ENCODE measurements around the gene GNAL.

The GNAL gene

DNA sequence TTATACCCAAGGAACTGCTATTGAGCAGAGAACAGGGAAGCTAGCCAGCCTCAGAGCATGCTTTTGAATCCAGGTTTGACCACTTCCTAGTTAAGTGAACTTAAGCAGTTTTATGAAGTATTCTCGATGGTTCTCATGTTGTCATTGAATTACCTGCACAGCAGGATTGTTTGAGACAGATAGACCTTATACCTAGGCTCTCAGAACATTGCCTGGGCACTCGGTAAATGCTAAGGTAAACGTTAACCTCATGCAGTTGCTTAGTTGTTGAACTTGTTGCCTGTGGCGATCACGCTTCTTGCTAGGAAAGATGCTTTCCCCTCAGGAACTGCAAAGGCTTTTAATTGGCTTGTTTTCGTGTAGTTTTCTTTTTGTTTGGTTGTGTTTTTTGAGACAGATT lies 128.2 kb downstream of the GNAL start:
- DNase-seq: no peak

- no peak for DNase-seq
Observed at GRCh38 chr18:11818486-11819203, 129.6 kb downstream of the GNAL start.

DNA sequence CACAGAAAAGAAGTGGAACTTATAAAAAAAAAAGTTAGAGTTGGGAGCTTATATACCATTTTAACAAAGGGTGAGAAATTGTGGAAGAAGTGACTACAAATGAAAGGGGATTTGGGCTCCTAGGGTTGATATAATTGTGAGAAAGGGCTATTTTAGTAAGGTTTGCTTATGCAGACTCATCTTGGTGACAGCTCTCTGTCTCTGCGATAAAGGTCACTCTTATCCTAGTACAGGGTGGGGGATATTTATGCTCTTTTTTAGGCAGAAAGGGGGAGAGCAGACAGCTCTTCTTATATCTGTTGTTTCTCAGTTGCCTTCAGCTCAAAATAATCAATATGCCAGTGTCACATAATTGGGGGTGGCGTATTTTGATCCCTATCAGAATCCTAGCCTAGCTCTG lies 130.9 kb downstream of the GNAL start:
- DNase-seq: no peak

DNA sequence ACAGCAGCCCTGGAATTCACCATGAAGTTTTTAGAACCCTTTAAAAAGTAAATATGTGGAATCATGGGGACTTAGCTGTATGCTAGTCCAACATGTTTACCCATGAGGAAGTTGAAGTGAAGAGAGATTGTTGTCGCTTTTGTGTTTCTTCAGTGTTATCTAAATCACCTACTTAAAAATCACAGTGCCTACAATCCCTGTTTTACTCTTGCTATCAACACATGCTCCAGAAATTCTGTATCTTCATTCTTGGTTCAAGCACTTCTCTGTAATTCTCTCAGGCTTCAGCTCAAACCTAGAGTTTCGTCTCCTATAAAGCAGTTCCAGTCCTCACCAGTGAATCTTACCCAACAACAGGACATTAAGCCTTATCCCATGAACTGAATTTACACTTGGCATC lies 131.6 kb downstream of the GNAL start:
- DNase-seq: no peak

- DNase-seq: no peak
Observed at GRCh38 chr18:11821208-11821607, 132.1 kb downstream of the GNAL start.

- no peak for DNase-seq
Observed at GRCh38 chr18:11821643-11822237, 132.7 kb downstream of the GNAL start.

GRCh38 chr18:11823545-11823944 lies 134.5 kb downstream of the GNAL start:
- DNase-seq: no peak

GRCh38 chr18:11826836-11827235 lies 137.8 kb downstream of the GNAL start:
- no peak for DNase-seq

- DNase-seq: no peak
Observed at GRCh38 chr18:11828786-11829432, 139.8 kb downstream of the GNAL start.

- DNase-seq: no peak
Observed at GRCh38 chr18:11830585-11830984, 141.5 kb downstream of the GNAL start.

DNA sequence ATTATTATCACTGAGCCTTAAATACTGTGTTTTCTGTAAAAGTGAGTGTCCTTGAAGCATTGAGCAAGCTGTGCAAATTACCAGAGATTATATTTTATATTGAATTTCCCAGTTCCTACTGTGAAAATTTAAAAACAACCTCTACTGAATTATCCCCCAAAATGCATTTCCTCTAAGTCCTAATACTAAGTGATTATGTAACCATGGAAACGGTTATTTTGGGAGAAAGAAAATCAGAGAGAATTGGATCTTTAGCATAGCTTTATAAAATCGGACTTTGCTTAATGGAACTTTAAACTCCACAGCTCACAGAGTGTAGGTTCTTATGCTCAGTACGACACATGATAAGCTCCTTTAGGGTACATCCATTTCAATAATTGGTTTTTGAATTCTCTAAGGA lies 142.9 kb downstream of the GNAL start:
- DNase-seq: no peak

DNA sequence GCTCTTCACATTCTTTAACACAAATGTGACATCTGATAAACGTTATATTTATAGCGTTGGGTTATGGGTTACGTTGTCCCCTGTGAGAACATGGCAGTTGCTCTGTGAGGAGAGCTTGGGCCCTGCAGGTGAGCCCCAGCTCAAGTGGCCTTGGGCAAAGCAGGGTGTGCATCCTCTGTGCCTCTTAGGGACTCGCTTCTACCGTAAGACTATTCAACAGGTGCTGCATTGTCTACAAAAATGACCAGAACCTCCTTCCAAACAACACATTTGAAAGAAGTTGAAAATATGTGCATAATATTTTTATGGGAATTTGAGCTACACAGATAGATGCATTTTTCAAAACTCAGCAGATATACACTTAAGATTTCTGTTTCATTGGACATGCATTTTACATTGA lies 145.7 kb downstream of the GNAL start:
- DNase-seq: no peak

DNA sequence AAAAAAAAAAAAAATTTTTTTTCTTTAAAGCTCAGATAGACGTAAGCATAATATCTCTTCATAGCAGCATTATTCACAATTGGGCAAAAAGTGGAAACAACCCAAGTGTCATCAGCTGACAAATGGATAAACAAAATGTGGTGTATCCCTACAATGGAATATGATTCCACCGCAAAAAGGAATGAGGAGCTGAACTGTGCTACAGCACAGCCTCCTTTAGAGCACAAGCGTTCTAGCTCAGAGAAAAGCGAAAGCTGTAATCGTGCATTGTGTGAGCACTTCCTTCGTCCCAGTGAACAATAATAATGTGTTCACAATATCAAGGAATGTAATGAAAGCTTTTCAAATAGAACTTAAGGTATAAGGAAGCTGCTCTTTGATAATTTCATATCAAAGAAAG lies 150.5 kb downstream of the GNAL start:
- no peak for DNase-seq

GRCh38 chr18:11840493-11840892 lies 151.4 kb downstream of the GNAL start:
- DNase-seq: no peak

GRCh38 chr18:11842562-11842961 lies 153.5 kb downstream of the GNAL start:
- DNase-seq: no peak

DNA sequence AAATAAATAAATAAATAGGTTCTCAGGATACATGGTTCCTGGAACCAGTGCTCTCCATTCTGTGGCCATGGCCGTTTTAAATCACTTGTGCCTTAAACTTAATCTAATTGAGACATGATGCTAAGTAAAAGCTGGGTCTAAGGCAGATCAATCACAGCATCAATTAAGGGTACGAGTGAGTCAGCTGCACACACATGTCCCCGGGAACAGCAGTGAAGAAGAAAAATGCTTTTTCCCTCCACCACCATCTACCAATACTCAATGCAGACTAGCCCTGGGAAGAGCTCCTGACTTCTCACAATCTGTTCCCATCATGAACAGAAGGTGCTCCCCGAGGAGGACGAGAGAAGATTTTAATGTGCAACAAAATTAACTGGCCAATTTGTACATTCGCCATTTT lies 155.4 kb downstream of the GNAL start:
- no peak for DNase-seq

DNA sequence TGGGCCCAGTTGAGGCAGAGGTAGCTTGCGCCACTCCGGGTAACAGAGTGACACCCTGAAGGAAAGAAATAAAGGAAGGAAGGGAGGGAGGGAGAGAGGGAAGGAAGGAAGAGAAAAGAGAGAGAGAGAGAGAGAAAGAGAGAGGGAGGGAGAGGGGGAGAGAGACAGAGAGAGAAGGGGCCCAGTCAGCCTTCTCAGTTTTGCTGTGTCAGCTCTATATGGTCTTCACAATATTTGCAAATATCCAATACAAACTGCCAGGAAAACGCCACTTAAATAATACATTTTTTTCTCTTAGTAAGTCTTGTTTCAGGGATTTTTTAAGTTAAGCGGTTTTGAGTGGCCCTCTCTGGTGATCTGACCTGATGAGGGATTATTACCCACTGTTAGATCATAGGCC lies 156.6 kb downstream of the GNAL start:
- no peak for DNase-seq

DNA sequence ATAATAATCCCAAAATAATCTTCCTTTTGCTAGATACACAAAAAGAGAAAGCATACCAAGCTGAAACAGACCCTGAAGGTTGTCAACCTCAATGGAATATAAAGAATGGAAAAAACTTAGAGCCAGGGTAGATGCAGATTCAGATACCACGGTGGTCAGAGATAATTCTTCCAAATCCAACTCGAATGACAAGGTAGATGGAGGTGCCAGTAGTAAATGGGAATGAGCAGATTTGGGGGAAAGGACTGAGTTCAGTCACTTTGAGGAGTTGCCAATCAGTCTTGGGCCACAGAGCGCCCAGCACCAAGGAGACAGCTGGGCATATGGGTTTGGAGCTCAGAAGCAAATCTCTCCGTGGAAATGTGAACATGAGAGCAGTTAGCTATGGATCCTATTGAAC lies 158.7 kb downstream of the GNAL start:
- no peak for DNase-seq

- DNase-seq: no peak
Observed at GRCh38 chr18:11849279-11849678, 160.2 kb downstream of the GNAL start.

GRCh38 chr18:11849841-11850634 lies 161.0 kb downstream of the GNAL start:
- peak; percentile 96 for DNase-seq

- DNase-seq: no peak
Observed at GRCh38 chr18:11850821-11851145, 161.7 kb downstream of the GNAL start.

DNA sequence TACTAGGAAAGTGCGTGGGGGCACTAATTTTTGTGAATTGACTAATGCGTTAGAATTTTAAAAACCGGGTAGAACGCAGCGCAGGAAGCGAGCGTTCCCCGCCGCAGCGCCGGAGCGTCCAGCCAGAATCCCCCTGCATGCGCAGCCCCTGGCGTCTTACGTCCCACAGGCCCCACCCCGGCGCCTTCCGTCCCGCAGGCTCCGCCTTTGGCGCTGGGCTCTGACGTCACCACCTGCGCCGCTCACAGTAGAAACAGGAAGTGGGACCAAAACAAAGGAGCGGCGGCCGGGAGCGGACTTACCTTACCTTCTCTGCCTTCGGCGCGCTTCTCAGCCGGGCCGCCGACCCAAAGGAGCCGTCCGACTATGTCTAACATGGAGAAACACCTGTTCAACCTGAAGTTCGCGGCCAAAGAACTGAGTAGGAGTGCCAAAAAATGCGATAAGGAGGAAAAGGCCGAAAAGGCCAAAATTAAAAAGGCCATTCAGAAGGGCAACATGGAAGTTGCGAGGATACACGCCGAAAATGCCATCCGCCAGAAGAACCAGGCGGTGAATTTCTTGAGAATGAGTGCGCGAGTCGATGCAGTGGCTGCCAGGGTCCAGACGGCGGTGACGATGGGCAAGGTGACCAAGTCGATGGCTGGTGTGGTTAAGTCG lies 162.2 kb downstream of the GNAL start, which contains the start of gene CHMP1B:
Gene CHMP1B (plus strand): TSS at position 268 of the 660 bp plus-strand sequence. CDS start 99 bp downstream, at position 367.
- peak; percentile 98 for DNase-seq

DNA sequence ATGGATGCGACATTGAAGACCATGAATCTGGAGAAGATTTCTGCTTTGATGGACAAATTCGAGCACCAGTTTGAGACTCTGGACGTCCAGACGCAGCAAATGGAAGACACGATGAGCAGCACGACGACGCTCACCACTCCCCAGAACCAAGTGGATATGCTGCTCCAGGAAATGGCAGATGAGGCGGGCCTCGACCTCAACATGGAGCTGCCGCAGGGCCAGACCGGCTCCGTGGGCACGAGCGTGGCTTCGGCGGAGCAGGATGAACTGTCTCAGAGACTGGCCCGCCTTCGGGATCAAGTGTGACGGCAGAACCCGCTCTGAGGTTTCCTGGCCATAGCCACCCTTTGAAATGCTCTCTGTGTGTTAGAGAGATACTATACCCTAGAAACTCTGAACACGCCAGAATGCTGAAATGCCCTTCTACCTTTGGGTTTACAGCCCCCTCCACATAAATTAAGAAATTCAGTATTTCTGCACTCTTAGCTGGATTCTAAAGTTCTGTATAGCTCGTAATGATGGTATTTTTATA lies 162.8 kb downstream of the GNAL start:
- peak; percentile 35 for DNase-seq

Data from fibroblast of skin of right biceps (primary cell).